ENCODE measurements around the gene RILP.

DNA sequence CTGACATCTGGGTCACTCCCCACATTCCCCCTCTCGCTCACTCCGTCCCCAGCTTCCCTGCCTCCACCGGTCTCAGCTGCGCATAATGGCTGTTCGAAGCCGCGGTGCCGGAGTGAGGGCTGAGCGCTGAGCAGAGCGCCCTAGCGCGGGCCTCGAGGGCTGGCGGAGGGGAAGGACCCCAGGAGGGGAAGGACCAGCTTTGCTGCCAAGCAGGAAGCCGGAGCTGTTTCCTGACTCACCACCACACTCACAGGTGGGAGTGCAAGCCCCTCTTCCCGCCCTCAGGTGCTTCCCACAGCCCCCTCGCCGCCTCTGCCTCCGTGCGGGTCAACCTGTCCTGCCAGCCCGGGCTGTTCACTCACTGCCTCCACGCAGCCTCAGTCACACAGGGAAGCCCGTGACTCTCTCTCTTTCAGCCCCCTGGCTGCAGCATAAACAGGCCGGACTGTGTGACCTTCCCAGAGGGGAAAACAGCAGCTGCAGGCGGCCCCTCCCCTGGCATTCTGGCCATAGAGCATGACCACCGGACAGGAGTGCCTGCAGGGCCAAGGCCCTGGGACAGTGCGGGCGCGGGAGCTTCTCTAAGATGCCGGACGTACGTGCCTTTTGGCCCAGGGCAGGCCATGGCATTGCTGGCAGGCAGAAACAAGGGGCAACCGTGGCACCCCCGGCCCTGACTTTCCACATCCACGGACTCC is 44.7 kb downstream of the RILP start:
- TF ChIP-seq, protein P1, sequence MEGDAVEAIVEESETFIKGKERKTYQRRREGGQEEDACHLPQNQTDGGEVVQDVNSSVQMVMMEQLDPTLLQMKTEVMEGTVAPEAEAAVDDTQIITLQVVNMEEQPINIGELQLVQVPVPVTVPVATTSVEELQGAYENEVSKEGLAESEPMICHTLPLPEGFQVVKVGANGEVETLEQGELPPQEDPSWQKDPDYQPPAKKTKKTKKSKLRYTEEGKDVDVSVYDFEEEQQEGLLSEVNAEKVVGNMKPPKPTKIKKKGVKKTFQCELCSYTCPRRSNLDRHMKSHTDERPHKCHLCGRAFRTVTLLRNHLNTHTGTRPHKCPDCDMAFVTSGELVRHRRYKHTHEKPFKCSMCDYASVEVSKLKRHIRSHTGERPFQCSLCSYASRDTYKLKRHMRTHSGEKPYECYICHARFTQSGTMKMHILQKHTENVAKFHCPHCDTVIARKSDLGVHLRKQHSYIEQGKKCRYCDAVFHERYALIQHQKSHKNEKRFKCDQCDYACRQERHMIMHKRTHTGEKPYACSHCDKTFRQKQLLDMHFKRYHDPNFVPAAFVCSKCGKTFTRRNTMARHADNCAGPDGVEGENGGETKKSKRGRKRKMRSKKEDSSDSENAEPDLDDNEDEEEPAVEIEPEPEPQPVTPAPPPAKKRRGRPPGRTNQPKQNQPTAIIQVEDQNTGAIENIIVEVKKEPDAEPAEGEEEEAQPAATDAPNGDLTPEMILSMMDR (IDR thresholded peaks at IDR 0.05): peak in 1 of 4 experiments; percentile 5
- TF ChIP-seq POLR2A (IDR thresholded peaks at IDR 0.05): no peak

Measured in uterus (tissue), 2 donors.